Muscle layer of duodenum (tissue), 2 donors: ENCODE results near the gene EFCAB7.

Experiments
- H3K27ac ChIP-seq: one replicate; pipeline ENCODE4 v1.7.0; 2013; ENCODE audit warnings: mild to moderate bottlenecking, low read length
- H3K27me3 ChIP-seq: one replicate; pipeline ENCODE4 v1.7.0; 2013; ENCODE audit warnings: low read depth, mild to moderate bottlenecking, control low read depth, low read length
- H3K36me3 ChIP-seq, 2 donors: one replicate each; pipeline ENCODE4 v1.7.0; 2013; ENCODE audit warnings: low read length in 2 of 2, control low read depth in 1 of 2, mild to moderate bottlenecking in 1 of 2; ENCODE audit not compliant: insufficient read depth in 2 of 2, control insufficient read depth in 1 of 2
- H3K4me1 ChIP-seq, 2 donors: one replicate each; pipeline ENCODE4 v1.7.0; 2013; ENCODE audit warnings: low read length in 2 of 2, mild to moderate bottlenecking in 2 of 2, control low read depth in 1 of 2, moderate library complexity in 1 of 2; ENCODE audit not compliant: insufficient read depth in 2 of 2, control insufficient read depth in 1 of 2
- H3K4me3 ChIP-seq, 2 donors: one replicate each; pipeline ENCODE4 v1.7.0; 2013; ENCODE audit warnings: low read length in 2 of 2, low read depth in 1 of 2, mild to moderate bottlenecking in 1 of 2
- H3K9me3 ChIP-seq, 2 donors: one replicate each; pipeline ENCODE4 v1.7.0; 2013; ENCODE audit warnings: low read length in 2 of 2, control low read depth in 1 of 2, mild to moderate bottlenecking in 1 of 2; ENCODE audit not compliant: control insufficient read depth in 1 of 2
- donor health status: healthy.

Gene EFCAB7

DNA sequence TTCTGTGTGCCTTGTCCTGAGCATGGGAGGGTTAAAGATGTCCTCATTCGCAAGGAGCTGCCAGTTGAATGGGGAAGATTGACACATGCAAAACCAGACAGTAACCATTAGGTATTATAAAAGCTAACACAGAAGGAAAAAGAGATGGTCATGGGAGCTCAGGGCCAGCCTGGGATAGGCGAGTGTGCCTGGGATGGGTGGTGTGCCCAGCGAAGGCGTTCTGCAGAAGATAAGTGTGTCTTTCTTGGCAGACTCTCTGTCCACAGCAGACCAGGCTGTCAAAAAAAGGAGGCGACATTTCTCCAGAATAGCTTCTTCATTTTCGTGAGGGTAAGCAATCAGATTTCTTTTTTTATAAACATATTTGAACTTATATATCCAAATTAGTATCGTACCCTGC lies 84.0 kb downstream of the EFCAB7 start:
- no peak overlapping the region for H3K4me3 ChIP-seq
- no peak overlapping the region for H3K27ac ChIP-seq
- no peaks in the 10 kb centered on the region for H3K9me3 ChIP-seq
- no peaks in the 10 kb centered on the region for H3K27me3 ChIP-seq
- H3K4me1 ChIP-seq: no peaks in the 10 kb centered on the region
- no peaks in the 10 kb centered on the region for H3K36me3 ChIP-seq

DNA sequence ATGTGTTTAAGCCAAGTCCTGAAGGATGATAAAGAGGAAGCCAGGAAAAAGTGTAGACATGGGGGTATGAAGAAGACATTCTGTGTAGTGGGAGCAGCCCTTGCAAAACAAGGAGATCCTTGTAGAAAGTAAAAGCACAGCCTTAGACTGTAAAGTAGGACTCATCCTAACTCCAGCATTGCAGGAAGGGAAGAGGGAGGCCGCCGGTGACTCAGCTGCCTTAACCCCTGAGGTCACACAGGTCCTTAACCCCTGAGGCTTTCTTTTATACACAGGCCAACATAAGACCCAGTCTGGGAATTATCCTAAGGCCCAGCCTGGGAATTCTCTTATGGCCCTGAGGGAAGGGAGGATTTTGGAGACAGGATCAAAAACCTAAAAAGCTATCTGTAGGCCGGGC lies 87.9 kb downstream of the EFCAB7 start:
- Histone ChIP-seq H3K27me3 (no peaks in the 10 kb centered on the region), H3K27ac (no peak overlapping the region), H3K4me3 (no peak overlapping the region), H3K9me3 (no peaks in the 10 kb centered on the region), H3K36me3 (no peaks in the 10 kb centered on the region), H3K4me1 (peaks cover 0 to 3% of the 10 kb centered on the region in 2 donors)

DNA sequence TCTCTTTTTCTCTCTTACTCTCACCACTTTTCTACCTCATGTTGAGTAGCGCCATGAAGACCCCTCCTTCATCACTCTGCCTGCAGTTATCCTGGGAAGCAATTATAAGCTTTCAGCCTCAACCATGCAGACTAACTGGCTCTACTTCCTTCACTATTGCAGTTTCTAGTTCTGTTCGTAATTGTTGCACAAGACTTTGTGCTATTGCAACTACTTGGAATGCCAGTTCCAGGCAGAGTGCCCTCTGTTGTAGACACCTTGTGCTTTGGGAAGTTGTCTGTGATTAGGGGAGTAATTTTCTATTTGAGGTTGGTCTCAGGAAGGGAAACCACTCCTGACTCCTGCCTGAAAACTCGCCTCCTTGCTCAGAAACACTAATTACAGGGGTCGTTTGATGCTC lies 89.2 kb downstream of the EFCAB7 start:
- Histone ChIP-seq H3K27ac (no peak overlapping the region), H3K9me3 (no peaks in the 10 kb centered on the region), H3K4me1 (peaks cover 0 to 5% of the 10 kb centered on the region in 2 donors), H3K4me3 (no peak overlapping the region), H3K27me3 (no peaks in the 10 kb centered on the region), H3K36me3 (no peaks in the 10 kb centered on the region)

DNA sequence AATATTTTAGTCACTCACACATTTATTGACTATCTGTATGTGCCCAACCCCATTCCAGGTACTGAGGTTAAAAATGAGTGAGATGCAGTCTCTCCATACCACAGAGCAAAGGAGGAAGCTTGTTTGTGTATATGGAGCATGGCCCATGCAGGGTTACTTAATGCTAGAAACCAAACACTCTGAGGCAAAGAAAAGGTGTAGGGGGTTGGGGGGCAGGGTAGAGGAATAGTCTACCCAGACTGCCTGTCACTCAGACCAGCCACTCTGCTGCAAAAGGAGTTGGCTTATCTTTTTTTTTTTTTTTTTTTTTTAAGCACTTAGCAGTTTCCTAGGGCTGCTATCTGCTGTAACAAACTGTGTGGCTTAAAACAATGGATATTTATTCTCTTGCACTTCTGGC lies 89.6 kb downstream of the EFCAB7 start:
- Histone ChIP-seq H3K27ac (no peak overlapping the region), H3K9me3 (no peaks in the 10 kb centered on the region), H3K27me3 (no peaks in the 10 kb centered on the region), H3K36me3 (no peaks in the 10 kb centered on the region), H3K4me3 (no peak overlapping the region), H3K4me1 (peaks cover 0 to 5% of the 10 kb centered on the region in 2 donors)

DNA sequence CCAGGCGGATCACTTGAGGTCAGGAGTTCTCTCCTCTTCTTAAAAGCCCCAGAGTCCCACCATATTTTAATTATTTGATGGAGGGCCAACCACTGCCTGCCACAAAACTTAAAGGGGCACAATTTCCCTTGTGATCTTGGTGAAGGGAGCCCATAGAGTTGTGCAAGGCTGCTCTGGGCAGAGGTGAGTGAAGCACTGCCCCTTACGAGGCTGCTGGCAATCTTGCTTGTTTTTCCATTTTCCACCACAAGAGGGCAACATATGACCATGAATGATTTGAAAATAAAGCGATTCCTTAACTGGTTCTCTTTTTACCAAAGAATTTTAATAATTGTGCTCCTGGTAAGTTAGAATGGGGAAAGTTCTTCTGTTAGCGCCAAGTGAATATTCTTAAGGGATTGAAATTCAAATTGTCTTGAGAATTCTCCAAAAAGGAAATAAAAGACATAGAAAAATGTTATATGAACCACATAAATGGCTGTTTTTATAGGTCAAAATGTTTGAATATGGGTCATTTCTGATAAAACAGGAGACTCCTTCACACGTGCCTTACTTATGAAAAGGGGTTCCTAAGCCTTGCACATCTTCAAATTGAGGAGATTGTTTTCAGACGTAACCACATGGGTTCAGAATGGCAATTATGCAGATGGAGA lies 92.6 kb downstream of the EFCAB7 start:
- Histone ChIP-seq H3K4me1 (peaks cover 0 to 5% of the 10 kb centered on the region in 2 donors), H3K36me3 (no peaks in the 10 kb centered on the region), H3K27me3 (no peaks in the 10 kb centered on the region), H3K27ac (no peak overlapping the region), H3K9me3 (no peaks in the 10 kb centered on the region), H3K4me3 (no peak overlapping the region)

DNA sequence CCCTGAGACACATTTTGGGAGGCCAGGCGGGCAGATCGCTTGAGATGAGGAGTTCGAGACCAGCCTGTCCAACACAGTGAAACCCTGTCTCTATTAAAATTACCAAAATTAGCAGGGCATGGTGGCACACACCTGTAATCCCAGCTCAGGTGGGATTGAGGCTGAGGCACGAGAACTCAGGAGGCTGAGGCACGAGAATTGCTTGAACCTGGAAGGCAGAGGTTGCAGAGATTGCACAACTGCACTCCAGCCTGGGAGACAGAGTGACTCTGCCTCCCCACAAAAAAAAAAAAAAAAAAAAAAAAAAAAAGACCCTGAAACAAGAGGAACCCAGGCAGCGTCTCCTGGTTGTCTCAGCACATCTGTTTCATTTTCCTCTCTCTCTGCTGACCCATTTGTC lies 94.1 kb downstream of the EFCAB7 start:
- Histone ChIP-seq H3K4me3 (no peak overlapping the region), H3K4me1 (peaks cover 5 to 14% of the 10 kb centered on the region in 2 donors), H3K36me3 (no peaks in the 10 kb centered on the region), H3K9me3 (no peaks in the 10 kb centered on the region), H3K27me3 (no peaks in the 10 kb centered on the region), H3K27ac (no peak overlapping the region)

DNA sequence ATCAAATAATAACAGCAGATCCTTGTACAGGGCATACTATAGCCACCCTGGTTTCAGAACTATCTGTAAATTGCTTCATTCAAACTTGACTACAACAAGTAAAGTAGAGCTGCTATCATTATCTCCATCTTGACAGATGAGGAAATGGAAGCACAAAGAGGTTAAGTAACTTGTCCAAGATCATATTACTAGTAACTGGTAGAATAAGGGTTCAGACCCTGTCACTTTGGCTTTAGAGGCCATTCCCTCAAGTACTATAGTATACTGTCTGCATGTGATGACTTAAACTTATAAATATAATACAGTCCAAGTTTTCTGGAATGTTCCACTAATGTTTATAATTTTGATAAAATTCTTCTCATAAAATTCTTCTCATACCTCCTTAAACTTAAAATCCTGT lies 94.7 kb downstream of the EFCAB7 start:
- no peak overlapping the region for H3K4me3 ChIP-seq
- H3K27ac ChIP-seq: no peak overlapping the region
- H3K36me3 ChIP-seq: no peaks in the 10 kb centered on the region
- H3K4me1 ChIP-seq: peaks cover 5 to 14% of the 10 kb centered on the region in 2 donors
- no peaks in the 10 kb centered on the region for H3K9me3 ChIP-seq
- no peaks in the 10 kb centered on the region for H3K27me3 ChIP-seq

DNA sequence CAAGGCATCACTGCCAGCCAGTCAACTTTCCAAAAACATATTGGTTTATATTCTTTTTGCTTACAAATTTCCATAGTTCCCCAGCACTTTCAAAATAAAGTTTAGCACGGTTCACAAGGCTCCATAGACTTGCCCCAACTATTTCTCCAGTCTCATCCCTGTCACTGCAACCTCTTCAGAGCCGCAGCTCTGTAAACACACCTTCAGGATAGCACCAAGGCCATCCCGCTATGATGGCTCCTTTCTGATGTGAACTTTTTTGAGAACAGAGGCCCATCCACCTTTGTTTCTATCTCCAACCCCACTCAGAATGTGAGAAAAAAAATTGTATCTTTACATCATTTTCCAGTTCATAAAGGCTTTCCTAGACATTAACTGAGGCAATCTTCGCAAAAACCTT lies 96.2 kb downstream of the EFCAB7 start:
- no peaks in the 10 kb centered on the region for H3K36me3 ChIP-seq
- H3K4me1 ChIP-seq: peaks cover 5 to 14% of the 10 kb centered on the region in 2 donors
- no peak overlapping the region for H3K4me3 ChIP-seq
- no peaks in the 10 kb centered on the region for H3K9me3 ChIP-seq
- H3K27me3 ChIP-seq: no peaks in the 10 kb centered on the region
- H3K27ac ChIP-seq: no peak overlapping the region

DNA sequence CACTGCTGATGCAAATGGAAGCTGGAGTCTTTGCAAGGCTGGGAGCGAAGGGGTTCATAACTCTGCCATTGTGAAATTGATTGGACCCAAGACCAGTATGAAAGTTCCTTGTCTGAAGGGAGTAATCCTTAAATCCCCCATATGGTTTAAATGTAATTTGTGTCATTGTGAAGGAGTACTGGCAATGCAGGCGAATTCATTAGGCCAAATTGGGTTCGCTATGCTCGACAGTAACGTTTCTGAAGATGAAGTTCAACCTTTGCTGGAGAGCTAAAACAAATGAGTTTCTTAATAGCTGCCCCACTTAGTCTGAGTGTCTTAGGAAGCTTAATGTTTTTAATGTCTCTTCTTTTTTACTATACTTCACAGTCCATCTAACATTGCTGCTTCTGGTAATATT lies 97.3 kb downstream of the EFCAB7 start:
- Histone ChIP-seq H3K4me3 (no peak overlapping the region), H3K27me3 (no peaks in the 10 kb centered on the region), H3K27ac (no peak overlapping the region), H3K9me3 (no peaks in the 10 kb centered on the region), H3K4me1 (peaks cover 5 to 17% of the 10 kb centered on the region in 2 donors), H3K36me3 (no peaks in the 10 kb centered on the region)

DNA sequence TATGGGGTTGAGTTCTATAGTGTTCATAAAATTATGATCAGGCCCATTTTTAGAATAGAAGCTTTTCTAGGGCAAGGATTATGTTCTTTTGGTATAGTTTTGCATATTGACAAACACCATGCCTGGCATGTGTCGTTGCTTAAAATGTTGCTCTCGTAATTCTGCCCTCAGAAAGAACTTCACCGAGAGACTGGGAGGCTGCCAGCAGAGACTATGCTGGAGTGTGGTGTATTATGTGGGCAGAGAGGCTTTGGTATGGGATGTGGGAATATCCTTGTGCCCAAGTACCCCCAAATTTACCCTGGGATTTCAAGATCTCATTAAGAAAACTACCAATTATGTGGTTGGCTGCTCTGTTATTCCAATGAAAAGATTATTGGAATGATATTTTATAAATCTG lies 97.8 kb downstream of the EFCAB7 start:
- H3K27me3 ChIP-seq: no peaks in the 10 kb centered on the region
- H3K36me3 ChIP-seq: no peaks in the 10 kb centered on the region
- peaks cover 5 to 16% of the 10 kb centered on the region in 2 donors for H3K4me1 ChIP-seq
- no peak overlapping the region for H3K27ac ChIP-seq
- H3K4me3 ChIP-seq: no peak overlapping the region
- H3K9me3 ChIP-seq: no peaks in the 10 kb centered on the region

DNA sequence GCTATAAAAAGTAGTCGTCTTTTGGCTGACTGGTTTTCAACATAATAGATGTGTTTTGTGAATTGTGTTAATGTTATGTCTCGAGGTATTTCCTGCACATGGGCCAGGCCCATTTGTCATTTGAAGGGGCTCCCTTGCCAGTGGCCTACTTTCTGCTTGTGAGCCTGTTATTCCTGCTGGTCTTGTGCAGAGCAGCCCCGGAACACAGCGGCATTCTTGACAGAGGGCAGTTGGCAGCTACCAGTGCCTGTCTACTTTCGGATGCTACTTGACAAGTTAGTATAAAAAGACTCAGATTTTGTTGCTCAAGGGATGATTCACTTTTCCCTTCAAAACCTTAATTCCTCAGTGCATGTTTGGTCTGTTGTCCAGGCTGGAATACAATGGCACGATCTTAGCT lies 98.4 kb downstream of the EFCAB7 start:
- Histone ChIP-seq H3K9me3 (no peaks in the 10 kb centered on the region), H3K27me3 (no peaks in the 10 kb centered on the region), H3K36me3 (no peaks in the 10 kb centered on the region), H3K4me3 (no peak overlapping the region), H3K27ac (no peak overlapping the region), H3K4me1 (peaks cover 5 to 12% of the 10 kb centered on the region in 2 donors)
